GM20431 (cell line): ENCODE measurements around the gene GABBR2.
"Not testable (repeated sequence)": the region's sequence is repeated elsewhere in the genome, so short reads cannot be mapped to it uniquely, and the experiment has no call there.

Experiments used
- in situ Hi-C: fragments of 300-500 bp; cut with MseI, MboI; formaldehyde crosslinking; loops from one replicate; pipeline ENCODE4 v1.15.0; 2020; ENCODE audit warnings: low sequenced_read_pairs; ENCODE audit not compliant: unreplicated experiment

GABBR2 gene

GRCh38 chr9:98295824-98296223, 412.9 kb downstream of the GABBR2 start:
- in situ Hi-C loops = no loop called here

DNA sequence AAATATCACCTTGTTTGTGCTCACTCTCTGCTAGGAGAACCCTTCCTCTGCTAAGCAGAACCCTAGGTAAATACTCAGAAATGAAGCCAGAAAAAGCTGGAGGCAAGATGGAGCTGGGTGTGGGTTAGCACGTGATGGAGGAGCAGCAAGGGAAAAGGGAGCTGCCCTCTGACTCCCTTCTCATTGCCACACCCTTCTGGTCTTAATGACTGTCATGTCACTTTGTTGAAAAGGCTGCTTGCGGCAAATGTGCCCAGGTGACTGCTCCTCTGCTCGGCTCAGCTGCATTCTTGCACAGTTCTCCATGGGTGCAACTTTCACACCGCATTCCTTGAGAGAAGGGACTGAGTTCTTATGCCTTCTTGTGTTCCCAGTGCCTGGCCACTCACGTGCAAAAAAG, 416.9 kb downstream of the GABBR2 start:
- in situ Hi-C loops = no loop called here

DNA sequence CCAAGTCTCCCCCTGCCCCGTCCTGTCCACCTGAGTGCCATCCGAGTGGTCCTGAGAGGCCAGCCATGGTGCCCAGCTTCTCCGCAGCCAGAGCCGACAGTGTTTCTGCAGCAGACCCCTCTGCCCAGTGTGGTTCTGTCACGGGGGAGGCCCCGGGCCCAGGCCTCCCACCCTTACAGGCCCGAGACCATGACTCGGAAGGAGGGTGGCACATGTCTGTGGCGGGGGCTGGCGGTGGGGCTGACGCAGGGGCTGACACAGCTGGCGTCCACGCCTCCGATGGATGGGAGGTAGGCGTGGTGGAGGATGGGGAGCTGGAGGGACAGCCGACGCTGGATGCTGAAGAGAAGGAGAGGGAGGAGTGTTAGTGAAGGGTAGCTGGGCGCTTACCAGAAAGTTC, 418.3 kb downstream of the GABBR2 start:
- in situ Hi-C loops = no loop called here

DNA sequence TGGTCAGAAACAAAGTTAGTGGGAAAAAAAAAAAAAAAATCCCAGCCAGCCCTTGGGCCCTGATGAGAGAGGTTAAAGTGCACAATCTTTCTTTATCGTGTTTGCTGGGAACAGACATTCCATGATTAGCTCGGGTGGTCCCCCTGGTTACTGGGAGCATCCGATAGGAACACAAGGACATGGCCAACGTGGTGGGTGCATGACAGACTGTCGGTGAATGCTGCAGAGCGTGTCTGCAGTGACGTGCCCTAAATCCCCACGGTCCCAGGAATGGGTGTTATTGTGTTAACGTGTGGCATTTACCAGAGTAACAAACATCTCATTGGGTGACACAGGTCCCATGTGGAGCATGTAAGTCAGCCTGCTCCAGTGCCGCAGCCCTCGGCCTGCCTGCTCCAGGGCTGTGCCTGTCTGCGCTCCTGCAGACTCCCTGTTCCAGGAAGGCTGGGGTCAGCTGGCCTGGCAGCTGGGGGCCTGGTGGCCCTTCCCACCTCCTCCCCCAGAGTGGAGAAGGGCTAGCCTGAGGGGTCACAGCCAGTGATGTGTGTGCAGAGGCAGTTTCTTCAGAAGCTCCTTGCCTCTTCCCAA, 419.0 kb downstream of the GABBR2 start:
- in situ Hi-C loops = no loop called here

- in situ Hi-C loops = no loop called here
Observed at GRCh38 chr9:98288881-98289280, 419.9 kb downstream of the GABBR2 start.

DNA sequence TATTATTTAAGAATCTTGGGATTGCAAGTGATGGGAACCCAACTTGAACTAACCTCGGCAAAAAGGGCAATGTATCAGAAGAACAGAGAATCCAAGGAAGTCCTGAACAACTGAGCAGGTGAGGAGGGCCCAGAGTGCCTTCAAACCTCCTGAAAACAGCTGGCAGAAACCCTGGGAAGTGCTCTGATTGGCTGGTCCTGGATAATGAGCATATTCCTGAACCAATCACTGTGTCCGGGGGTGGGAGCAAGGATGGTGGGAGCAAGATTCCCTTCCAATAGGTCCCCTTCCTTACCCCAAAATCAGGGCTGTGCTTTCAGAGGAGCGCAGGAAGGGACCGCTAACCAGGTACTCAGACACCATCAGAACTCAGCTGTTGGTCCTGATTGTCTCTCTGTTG, 421.4 kb downstream of the GABBR2 start:
- in situ Hi-C loops = no loop called here

- in situ Hi-C loops = no loop called here
Observed at GRCh38 chr9:98285446-98285845, 423.3 kb downstream of the GABBR2 start.

DNA sequence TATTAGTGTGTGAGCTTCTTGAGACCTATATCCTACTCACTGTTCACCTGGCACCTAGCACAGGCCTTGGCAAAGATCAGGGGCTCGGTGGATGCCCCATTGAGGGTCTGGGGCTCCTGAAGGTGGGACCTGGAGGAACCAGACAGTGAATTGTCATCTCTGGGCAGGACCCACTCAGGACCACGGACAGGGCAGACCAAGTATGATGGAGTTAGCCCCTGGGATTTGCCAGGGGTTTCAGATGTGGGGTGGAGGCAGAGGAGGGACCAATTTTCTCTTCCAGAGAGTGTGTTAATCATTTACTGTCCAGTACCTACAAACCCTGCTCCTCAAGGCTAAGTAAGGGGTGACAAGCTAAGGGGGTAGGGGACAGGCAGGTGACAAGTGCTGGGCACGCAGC, 424.0 kb downstream of the GABBR2 start:
- in situ Hi-C loops = no loop called here

GRCh38 chr9:98283143-98283542, 425.6 kb downstream of the GABBR2 start:
- in situ Hi-C loops = not testable (repeated sequence)

DNA sequence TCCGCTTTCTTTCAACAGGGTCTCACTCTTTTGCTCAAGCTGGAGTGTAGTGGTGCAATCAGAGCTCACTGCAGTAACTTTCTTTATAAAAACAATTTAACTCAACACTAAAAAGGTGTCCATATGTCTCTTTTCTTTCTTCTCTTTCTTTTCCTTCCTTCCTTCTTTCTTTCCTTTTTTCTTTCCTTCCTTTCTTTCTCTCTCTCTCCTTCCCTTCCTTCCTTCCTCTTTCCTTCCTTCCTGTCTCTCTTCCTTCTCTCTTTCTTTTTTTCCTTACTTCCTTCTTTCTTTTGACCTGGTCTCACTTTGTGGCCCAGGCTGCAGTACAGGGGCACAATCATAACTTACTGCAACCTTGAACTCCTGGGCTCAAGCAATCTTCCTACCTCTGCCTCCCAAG, 427.5 kb downstream of the GABBR2 start:
- in situ Hi-C loops = no loop called here

DNA sequence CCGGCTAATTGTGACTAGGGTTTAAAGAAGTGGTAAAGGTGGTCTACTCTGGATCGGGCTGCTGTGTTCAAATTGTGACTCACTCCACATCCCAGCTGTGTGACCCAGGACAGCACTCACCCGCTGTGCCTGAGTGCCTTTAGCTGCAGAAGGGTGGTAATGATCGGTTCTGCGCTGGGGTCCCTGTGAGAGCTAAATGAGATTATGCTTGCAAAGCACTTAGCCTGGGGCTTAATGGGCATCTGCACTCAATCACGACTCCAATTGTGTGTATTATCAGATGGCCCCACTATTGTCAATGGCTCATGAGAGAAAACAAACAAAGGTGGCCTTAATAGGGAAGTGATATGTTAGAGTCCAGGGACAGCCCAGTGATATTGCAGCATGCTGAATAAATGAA, 428.2 kb downstream of the GABBR2 start:
- in situ Hi-C loops = no loop called here

DNA sequence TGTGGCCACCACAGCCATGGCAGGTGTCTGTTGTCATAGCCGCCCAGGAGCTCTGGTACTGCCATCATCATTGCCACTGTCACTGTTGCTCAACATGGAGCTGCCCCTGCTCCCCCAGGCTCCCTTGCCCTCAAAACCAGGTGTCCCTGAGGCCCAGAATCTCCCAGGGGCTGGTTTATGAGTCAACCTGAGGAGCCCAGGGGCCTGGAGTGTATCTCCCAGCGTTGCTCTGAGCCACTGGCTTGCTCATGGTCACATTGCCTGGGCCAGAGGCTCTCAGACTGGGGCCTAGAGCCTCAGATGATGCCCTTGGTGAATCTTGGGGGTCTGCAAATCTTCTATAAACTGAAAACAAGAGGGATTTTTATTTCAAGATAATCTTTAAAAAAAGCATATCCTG, 428.6 kb downstream of the GABBR2 start:
- in situ Hi-C loops = no loop called here

DNA sequence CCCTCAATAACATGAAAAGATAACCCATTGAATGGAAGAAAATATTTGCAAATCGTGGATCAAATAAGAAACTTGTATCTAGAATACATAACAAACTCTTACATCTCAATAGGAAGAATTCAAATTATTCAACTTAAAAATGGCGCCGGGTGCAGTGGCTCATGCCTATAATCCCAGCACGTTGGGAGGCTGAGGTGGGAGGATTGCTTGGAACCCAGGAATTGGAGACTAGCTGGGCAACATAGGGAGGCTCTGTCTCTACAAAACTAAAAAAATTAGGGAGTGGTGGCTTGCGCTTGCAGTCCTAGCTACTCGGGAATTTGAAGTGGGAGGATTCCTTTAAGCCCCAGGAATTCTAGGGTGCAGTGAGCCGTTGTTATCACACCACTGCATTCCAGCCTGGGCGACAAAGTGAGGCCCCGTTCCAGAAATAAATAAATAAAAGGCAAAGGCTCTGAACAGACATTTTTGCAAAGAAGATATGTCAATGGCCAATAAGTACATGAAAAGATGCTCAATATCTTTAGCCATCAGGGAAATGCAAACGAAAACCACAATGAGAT, 431.7 kb downstream of the GABBR2 start:
- in situ Hi-C loops = no loop called here

GRCh38 chr9:98275159-98275558, 433.6 kb downstream of the GABBR2 start:
- in situ Hi-C loops = no loop called here

- in situ Hi-C loops = loop anchor here (25.0 kb wide), 1 partner anchor 360 kb away; the partner anchor contains the start of gene TRMO
Observed at GRCh38 chr9:98272083-98272482, 436.7 kb downstream of the GABBR2 start.

- in situ Hi-C loops = loop anchor here (25.0 kb wide), 1 partner anchor 359 kb away; the partner anchor contains the start of gene TRMO
Observed at GRCh38 chr9:98271479-98271878, 437.3 kb downstream of the GABBR2 start.

DNA sequence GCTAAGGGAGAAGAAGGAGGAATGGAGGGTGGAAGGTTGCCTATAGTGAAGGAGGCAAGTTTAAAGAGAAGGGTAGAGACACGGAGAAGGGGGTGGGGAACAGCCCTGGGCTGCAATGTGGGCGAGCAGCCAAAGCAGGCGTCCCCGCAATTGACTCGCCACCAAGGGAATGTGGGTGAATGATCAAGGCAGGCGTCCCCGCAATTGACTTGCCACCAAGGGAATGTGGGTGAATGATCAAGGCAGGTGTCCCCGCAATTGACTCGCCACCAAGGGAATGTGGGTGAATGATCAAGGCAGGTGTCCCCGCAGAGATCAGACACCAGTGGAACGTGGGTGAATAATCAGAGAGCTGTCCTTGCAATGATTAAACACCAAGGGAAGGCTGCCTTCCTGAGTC, 438.5 kb downstream of the GABBR2 start:
- in situ Hi-C loops = loop anchor here (25.0 kb wide), 1 partner anchor 358 kb away; the partner anchor contains the start of gene TRMO

GRCh38 chr9:98269652-98270051, 439.1 kb downstream of the GABBR2 start:
- in situ Hi-C loops = loop anchor here (25.0 kb wide), 1 partner anchor 357 kb away; the partner anchor contains the start of gene TRMO

DNA sequence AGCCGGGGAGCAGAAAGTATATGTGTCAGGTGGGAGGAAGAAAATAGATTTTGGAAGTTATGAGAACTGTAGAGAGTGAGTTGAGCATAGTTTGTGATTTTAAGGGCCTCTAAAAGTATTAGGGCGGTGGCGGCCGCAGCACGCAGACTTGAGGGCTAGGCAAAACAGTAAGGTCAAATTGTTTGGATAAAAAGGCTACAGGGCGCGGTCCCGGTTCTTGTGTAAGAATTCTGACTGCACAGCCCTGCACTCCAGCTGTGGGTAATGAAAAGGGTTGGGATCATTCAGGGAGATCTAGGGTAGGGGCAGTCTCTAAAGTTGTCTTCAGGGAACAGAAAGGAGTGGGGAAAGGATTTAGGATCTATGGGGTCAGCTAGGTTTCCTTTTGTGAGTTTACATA, 441.2 kb downstream of the GABBR2 start:
- in situ Hi-C loops = loop anchor here (25.0 kb wide), 1 partner anchor 355 kb away; the partner anchor contains the start of gene TRMO

GRCh38 chr9:98264516-98264915, 444.2 kb downstream of the GABBR2 start:
- in situ Hi-C loops = loop anchor here (25.0 kb wide), 1 partner anchor 352 kb away; the partner anchor contains the start of gene TRMO

DNA sequence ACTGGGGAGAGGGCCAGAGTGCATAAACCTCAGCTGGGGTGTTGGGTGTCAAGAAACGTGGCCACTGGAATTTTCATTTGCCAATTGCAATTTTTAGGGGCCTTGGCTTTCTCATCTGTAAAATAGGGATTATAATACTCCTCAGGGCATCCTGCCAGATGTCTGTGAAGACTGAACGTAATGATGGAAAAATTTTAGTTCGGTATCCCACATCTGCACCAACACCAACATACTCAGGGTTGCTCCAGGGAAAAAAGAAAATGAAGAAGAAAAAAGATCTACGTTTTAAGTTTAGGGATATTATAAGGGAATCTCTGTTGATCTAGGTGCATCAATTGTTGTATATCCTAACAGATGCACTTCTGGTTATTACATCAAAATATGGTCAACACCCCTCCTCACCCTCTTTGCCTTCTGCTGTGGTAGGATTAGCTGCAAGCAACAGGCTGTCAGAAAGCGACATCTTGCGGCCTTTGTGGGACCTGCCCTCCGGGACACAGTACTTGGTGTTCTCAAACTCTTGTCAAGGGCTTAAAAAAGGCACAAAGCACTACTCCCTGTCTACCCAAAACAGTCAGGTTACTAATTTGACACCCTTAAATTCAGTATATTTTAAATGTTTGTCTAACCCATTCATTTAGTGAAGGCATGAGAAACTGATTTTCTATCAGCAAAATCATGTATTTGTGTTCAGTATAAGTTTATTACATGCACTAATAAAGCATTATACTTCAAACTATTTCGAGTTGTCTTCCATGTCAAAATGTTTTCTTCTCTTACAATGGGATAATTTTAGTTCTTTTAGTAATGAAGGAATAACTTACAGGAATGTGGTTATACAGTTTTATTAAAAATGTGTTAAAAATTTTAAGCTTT, 445.0 kb downstream of the GABBR2 start:
- in situ Hi-C loops = loop anchor here (25.0 kb wide), 1 partner anchor 351 kb away; the partner anchor contains the start of gene TRMO
